ENCODE data around the gene CAPSL. TPM values are rescaled to one million over a fixed set of nuclear protein-coding genes. Genes with fewer than 3 reads are reported as not detected.
"Not testable (repeated sequence)": the region's sequence is repeated elsewhere in the genome, so short reads cannot be mapped to it uniquely, and the experiment has no call there.

Gene CAPSL
- total and polyA plus RNA-seq, 2 donors (not counting 3 experiments of a cell fraction or from before 2014, with no cell fraction given), result not detected

DNA sequence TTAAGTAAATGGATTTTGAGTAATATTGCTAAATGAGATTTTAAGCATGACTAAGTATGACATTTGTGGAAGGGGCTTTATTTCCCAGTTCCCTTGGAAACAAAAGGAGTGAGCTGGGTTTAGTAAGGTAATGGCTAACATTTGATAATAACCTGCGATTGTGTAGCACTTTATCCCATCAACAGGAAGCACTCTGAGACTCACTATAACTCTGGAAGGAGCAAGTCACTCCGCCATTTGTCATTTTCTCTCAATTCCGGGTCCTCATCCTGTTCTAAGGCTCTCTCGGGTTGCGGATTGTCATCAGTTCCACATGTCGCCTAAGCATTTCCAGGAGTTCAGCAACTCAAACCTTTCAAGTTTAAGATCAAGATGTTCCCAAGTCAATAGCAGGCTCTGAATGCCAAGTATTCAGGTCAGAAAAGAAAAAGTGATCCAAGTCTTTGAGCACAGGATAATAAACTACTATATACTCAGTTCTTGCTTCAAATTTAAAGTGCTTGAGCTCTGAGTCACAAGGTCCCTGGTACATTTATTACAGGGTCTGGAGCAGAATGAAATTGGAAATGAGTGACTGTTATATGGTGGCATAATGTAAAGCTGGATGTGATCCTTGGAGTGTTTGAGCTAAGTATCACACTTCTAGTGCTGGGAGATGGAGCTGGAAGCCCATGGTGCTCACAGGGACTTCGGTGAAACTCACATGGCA lies 39.3 kb downstream of the CAPSL start:
- dilution Hi-C loops (cut with MboI; ENCODE audit: extremely low pct_ligation_motif_present, low sequenced_read_pairs), result no loop called here
- Histone ChIP-seq H3K36me3 (ENCODE audit: control insufficient read depth in 2 of 2, extremely low read depth in 1 of 2, insufficient read depth in 2 of 2, low read length in 2 of 2) (no peaks in the 10 kb centered on the region), H3K79me2 (ENCODE audit: control insufficient read depth, insufficient read depth, low read length) (no peaks in the 10 kb centered on the region), H3K9me3 (replicated peaks; ENCODE audit: control insufficient read depth, insufficient read depth, low read length) (no peaks in the 10 kb centered on the region), H3K9me1 (replicated peaks; ENCODE audit: control insufficient read depth, extremely low read depth, insufficient read depth, low read length) (no peaks in the 10 kb centered on the region), H3K27me3 (ENCODE audit: control insufficient read depth in 2 of 2, insufficient read depth in 2 of 2, low read length in 2 of 2) (peaks cover 0 to 1% of the 10 kb centered on the region in 2 experiments), H2AFZ (ENCODE audit: low read depth, low read length) (no peak overlapping the region), H4K20me1 (replicated peaks; ENCODE audit: control insufficient read depth, extremely low read depth, insufficient read depth, low read length) (no peaks in the 10 kb centered on the region), H3K27ac (ENCODE audit: insufficient read depth, low read depth, low read length) (no peak overlapping the region), H3K4me3 (replicated peaks in 1 of 3; ENCODE audit: insufficient read depth in 1 of 3, low read depth in 1 of 3, low read length in 3 of 3) (no peak overlapping the region), H3K9ac (replicated peaks; ENCODE audit: extremely low read depth, insufficient read depth, low read length) (no peak overlapping the region), H3K4me1 (ENCODE audit: control insufficient read depth, extremely low read depth, insufficient read depth, low read length) (no peaks in the 10 kb centered on the region), H3K4me2 (ENCODE audit: insufficient read depth, low read length) (no peak overlapping the region)
- DNase-seq (ENCODE audit: low read depth, low spot score) (no peak), FAIRE-seq (no peak)
- TF ChIP-seq, protein P1, sequence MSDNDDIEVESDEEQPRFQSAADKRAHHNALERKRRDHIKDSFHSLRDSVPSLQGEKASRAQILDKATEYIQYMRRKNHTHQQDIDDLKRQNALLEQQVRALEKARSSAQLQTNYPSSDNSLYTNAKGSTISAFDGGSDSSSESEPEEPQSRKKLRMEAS (IDR thresholded peaks at IDR 0.05; ENCODE audit: insufficient read depth, insufficient read length), result no peak
- TF ChIP-seq POLR2AphosphoS5 (IDR thresholded peaks at IDR 0.05; ENCODE audit: insufficient read depth, low read depth, low read length), result no peak
- POLR2A ChIA-PET, result no interaction called here
- CTCF ChIA-PET, result interaction anchor here (1.1 to 2.0 kb wide), 3 partner anchors 21 to 27 kb away, joined by 3 to 5 read pairs (median 3); no protein-coding TSS in a partner anchor
- BruUV-seq (replicated peaks), result no TSS peak
- intact Hi-C loops (cut with micrococcal nuclease), result no loop called here

DNA sequence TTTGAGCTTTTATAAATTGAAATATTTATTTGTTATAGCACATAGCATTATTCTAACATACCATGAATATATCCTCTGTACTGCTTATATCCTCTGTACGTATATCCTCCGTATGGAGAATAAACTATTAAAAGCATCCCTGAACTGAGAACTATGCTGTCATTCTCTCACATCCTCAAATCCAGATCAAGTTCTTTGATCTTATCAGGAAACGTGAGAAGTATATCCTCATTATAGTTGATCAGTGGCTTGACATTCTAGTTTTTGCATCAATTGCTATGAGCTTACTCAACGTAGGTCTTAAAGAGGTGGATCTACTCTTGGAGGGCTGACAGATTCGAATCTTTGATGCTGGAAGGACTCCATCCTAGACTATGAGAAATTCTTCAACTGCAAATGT lies 44.3 kb downstream of the CAPSL start:
- DNase-seq (ENCODE audit: low read depth, low spot score) (no peak), FAIRE-seq (no peak)
- no peaks in the 10 kb centered on the region for H3K4me1 ChIP-seq (ENCODE audit: control insufficient read depth, extremely low read depth, insufficient read depth, low read length)
- no peak overlapping the region for H3K4me2 ChIP-seq (ENCODE audit: insufficient read depth, low read length)
- no peaks in the 10 kb centered on the region for H3K27me3 ChIP-seq (ENCODE audit: control insufficient read depth in 2 of 2, insufficient read depth in 2 of 2, low read length in 2 of 2)
- intact Hi-C loops (cut with micrococcal nuclease) (no loop called here), dilution Hi-C loops (cut with MboI; ENCODE audit: extremely low pct_ligation_motif_present, low sequenced_read_pairs) (no loop called here)
- H3K27ac ChIP-seq (ENCODE audit: insufficient read depth, low read depth, low read length), result no peak overlapping the region
- no peak overlapping the region for H3K9ac ChIP-seq (replicated peaks; ENCODE audit: extremely low read depth, insufficient read depth, low read length)
- no peak overlapping the region for H2AFZ ChIP-seq (ENCODE audit: low read depth, low read length)
- no peaks in the 10 kb centered on the region for H3K79me2 ChIP-seq (ENCODE audit: control insufficient read depth, insufficient read depth, low read length)
- H4K20me1 ChIP-seq (replicated peaks; ENCODE audit: control insufficient read depth, extremely low read depth, insufficient read depth, low read length), result no peaks in the 10 kb centered on the region
- BruUV-seq (replicated peaks), result no TSS peak
- ChIA-PET POLR2A (no interaction called here), CTCF (interaction anchor here (1.0 kb wide), 1 partner anchor 14 kb away, joined by 4 read pairs; no protein-coding TSS in a partner anchor)
- H3K9me1 ChIP-seq (replicated peaks; ENCODE audit: control insufficient read depth, extremely low read depth, insufficient read depth, low read length), result no peaks in the 10 kb centered on the region
- H3K4me3 ChIP-seq (replicated peaks in 1 of 3; ENCODE audit: insufficient read depth in 1 of 3, low read depth in 1 of 3, low read length in 3 of 3), result no peak overlapping the region
- no peaks in the 10 kb centered on the region for H3K36me3 ChIP-seq (ENCODE audit: control insufficient read depth in 2 of 2, extremely low read depth in 1 of 2, insufficient read depth in 2 of 2, low read length in 2 of 2)
- H3K9me3 ChIP-seq (replicated peaks; ENCODE audit: control insufficient read depth, insufficient read depth, low read length), result no peaks in the 10 kb centered on the region
- no peak for TF ChIP-seq EZH2 (IDR thresholded peaks at IDR 0.05; ENCODE audit: borderline replicate concordance, low read depth, low read length, severe bottlenecking)

DNA sequence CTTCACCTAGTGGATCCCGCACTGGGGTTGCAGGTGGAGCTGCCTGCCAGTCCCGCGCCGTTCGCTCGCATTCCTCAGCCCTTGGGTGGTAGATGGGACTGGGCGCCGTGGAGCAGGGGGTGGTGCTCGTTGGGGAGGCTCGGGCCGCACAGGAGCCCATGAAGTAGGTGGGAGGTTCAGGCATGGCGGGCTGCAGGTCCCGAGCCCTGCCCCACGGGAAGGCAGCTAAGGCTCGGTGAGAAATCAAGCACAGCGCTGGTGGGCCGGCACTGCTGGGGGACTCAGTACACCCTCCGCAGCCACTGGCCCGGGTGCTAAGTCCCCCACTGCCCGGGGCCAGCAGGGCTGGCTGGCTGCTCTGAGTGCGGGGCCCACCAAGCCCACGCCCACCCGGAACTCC lies 45.6 kb downstream of the CAPSL start:
- H3K27me3 ChIP-seq (ENCODE audit: control insufficient read depth in 2 of 2, insufficient read depth in 2 of 2, low read length in 2 of 2); H3K36me3 ChIP-seq (ENCODE audit: control insufficient read depth in 2 of 2, extremely low read depth in 1 of 2, insufficient read depth in 2 of 2, low read length in 2 of 2); H3K4me2 ChIP-seq (ENCODE audit: insufficient read depth, low read length); DNase-seq (ENCODE audit: low read depth, low spot score); H3K9me1 ChIP-seq (replicated peaks; ENCODE audit: control insufficient read depth, extremely low read depth, insufficient read depth, low read length); H3K79me2 ChIP-seq (ENCODE audit: control insufficient read depth, insufficient read depth, low read length); POLR2A ChIA-PET; H3K9me3 ChIP-seq (replicated peaks; ENCODE audit: control insufficient read depth, insufficient read depth, low read length); H2AFZ ChIP-seq (ENCODE audit: low read depth, low read length); intact Hi-C loops (cut with micrococcal nuclease); H4K20me1 ChIP-seq (replicated peaks; ENCODE audit: control insufficient read depth, extremely low read depth, insufficient read depth, low read length); H3K4me3 ChIP-seq (replicated peaks in 1 of 3; ENCODE audit: insufficient read depth in 1 of 3, low read depth in 1 of 3, low read length in 3 of 3); dilution Hi-C loops (cut with MboI; ENCODE audit: extremely low pct_ligation_motif_present, low sequenced_read_pairs); H3K4me1 ChIP-seq (ENCODE audit: control insufficient read depth, extremely low read depth, insufficient read depth, low read length); H3K27ac ChIP-seq (ENCODE audit: insufficient read depth, low read depth, low read length); FAIRE-seq; BruUV-seq (replicated peaks); H3K9ac ChIP-seq (replicated peaks; ENCODE audit: extremely low read depth, insufficient read depth, low read length): not testable (repeated sequence)
- CTCF ChIA-PET, result interaction anchor here (1.2 kb wide), 1 partner anchor 28 kb away, joined by 3 read pairs; no protein-coding TSS in a partner anchor

Measured in endothelial cell of umbilical vein (primary cell).